ENCODE data around the gene BCAP31.

Gene BCAP31

GRCh38 chrX:153724252-153725038 lies at the start of gene BCAP31, which contains the start of gene ABCD1:
Gene BCAP31, minus strand, starts transcription at chrX:153724387. Its CDS starts 1,143 bp downstream, at chrX:153723244.
Gene ABCD1, plus strand, starts transcription at chrX:153724856. Its CDS starts 411 bp downstream, at chrX:153725267.
- TF ChIP-seq JUND (IDR thresholded peaks at IDR 0.05; ENCODE audit: low read depth) = no peak
- in situ Hi-C loops (cut with HindIII; ENCODE audit: low pct_unique_long_range_greater_than_20kb, low sequenced_read_pairs) = no loop called here
- peak; percentile 76 to 91 for DNase-seq (ENCODE audit: low read depth in 1 of 2, low spot score in 1 of 2)

- in situ Hi-C loops (cut with HindIII; ENCODE audit: low pct_unique_long_range_greater_than_20kb, low sequenced_read_pairs) = no loop called here
- no peak for TF ChIP-seq JUND (IDR thresholded peaks at IDR 0.05; ENCODE audit: low read depth)
- no peak for DNase-seq (ENCODE audit: low read depth in 1 of 2, low spot score in 1 of 2)
Measured at GRCh38 chrX:153773218-153773611, 49.0 kb upstream of the BCAP31 start.

- TF ChIP-seq JUND (IDR thresholded peaks at IDR 0.05; ENCODE audit: low read depth) = no peak
- DNase-seq (ENCODE audit: low read depth in 1 of 2, low spot score in 1 of 2) = no peak
- in situ Hi-C loops (cut with HindIII; ENCODE audit: low pct_unique_long_range_greater_than_20kb, low sequenced_read_pairs) = no loop called here
Measured at GRCh38 chrX:153772316-153773217, 48.4 kb upstream of the BCAP31 start.

GRCh38 chrX:153771415-153772315 lies 47.5 kb upstream of the BCAP31 start:
- DNase-seq (ENCODE audit: low read depth in 1 of 2, low spot score in 1 of 2) = no peak
- in situ Hi-C loops (cut with HindIII; ENCODE audit: low pct_unique_long_range_greater_than_20kb, low sequenced_read_pairs) = no loop called here
- no peak for TF ChIP-seq JUND (IDR thresholded peaks at IDR 0.05; ENCODE audit: low read depth)

- no peak for TF ChIP-seq JUND (IDR thresholded peaks at IDR 0.05; ENCODE audit: low read depth)
- no peak for DNase-seq (ENCODE audit: low read depth in 1 of 2, low spot score in 1 of 2)
- in situ Hi-C loops (cut with HindIII; ENCODE audit: low pct_unique_long_range_greater_than_20kb, low sequenced_read_pairs) = no loop called here
Measured at GRCh38 chrX:153770601-153771414, 46.6 kb upstream of the BCAP31 start.

- in situ Hi-C loops (cut with HindIII; ENCODE audit: low pct_unique_long_range_greater_than_20kb, low sequenced_read_pairs) = no loop called here
- no peak for DNase-seq (ENCODE audit: low read depth in 1 of 2, low spot score in 1 of 2)
- TF ChIP-seq JUND (IDR thresholded peaks at IDR 0.05; ENCODE audit: low read depth) = no peak
Measured at GRCh38 chrX:153769865-153770600, 45.8 kb upstream of the BCAP31 start.

GRCh38 chrX:153769158-153769864 lies 45.1 kb upstream of the BCAP31 start:
- no peak for DNase-seq (ENCODE audit: low read depth in 1 of 2, low spot score in 1 of 2)
- in situ Hi-C loops (cut with HindIII; ENCODE audit: low pct_unique_long_range_greater_than_20kb, low sequenced_read_pairs) = no loop called here
- TF ChIP-seq JUND (IDR thresholded peaks at IDR 0.05; ENCODE audit: low read depth) = no peak

GRCh38 chrX:153768311-153769157 lies 44.3 kb upstream of the BCAP31 start:
- DNase-seq (ENCODE audit: low read depth in 1 of 2, low spot score in 1 of 2) = no peak
- in situ Hi-C loops (cut with HindIII; ENCODE audit: low pct_unique_long_range_greater_than_20kb, low sequenced_read_pairs) = no loop called here
- no peak for TF ChIP-seq JUND (IDR thresholded peaks at IDR 0.05; ENCODE audit: low read depth)

- no peak for TF ChIP-seq JUND (IDR thresholded peaks at IDR 0.05; ENCODE audit: low read depth)
- in situ Hi-C loops (cut with HindIII; ENCODE audit: low pct_unique_long_range_greater_than_20kb, low sequenced_read_pairs) = no loop called here
- no peak for DNase-seq (ENCODE audit: low read depth in 1 of 2, low spot score in 1 of 2)
Measured at GRCh38 chrX:153767674-153768055, 43.5 kb upstream of the BCAP31 start.
